HepG2 (cell line): ENCODE results near the gene RRAD. TPM values are rescaled to one million over a fixed set of nuclear protein-coding genes. Genes with fewer than 3 reads are reported as not detected.
A peak's percentile ranks its signal among the peaks of the same experiment; 100 is the strongest.

Source experiments
- EZH2 ChIP-seq: conservative IDR thresholded peaks from 2 replicates; pipeline ENCODE4 v1.6.1; 2012; ENCODE audit warnings: mild to moderate bottlenecking, low read depth, low read length, moderate library complexity
- FOXA3 ChIP-seq: IDR thresholded peaks from 2 replicates; pipeline ENCODE4 v1.6.1; 2016; ENCODE audit warnings: missing genetic modification reagents, missing compliant biosample characterization
- FOXK2 ChIP-seq: fragments of 450-650 bp; IDR thresholded peaks from 2 replicates; pipeline ENCODE4 v1.6.1; 2016
- GABPB1 ChIP-seq: IDR thresholded peaks from 2 replicates; pipeline ENCODE4 v1.6.1; 2016; ENCODE audit warnings: mild to moderate bottlenecking, missing genetic modification reagents, moderate library complexity, missing compliant biosample characterization
- GPBP1L1 ChIP-seq: sonication (generic); formaldehyde crosslinking; IDR thresholded peaks from 2 replicates; pipeline ENCODE4 v1.5.0; 2020; ENCODE audit warnings: mild to moderate bottlenecking, missing genetic modification reagents
- HBP1 ChIP-seq: IDR thresholded peaks from 2 replicates; pipeline ENCODE4 v1.6.1; 2016; ENCODE audit warnings: low read depth, control low read depth
- HIC2 ChIP-seq: sonication (generic); formaldehyde crosslinking; IDR thresholded peaks from 2 replicates; pipeline ENCODE4 v1.9.0; 2022; ENCODE audit warnings: low read depth, missing genetic modification reagents
- HOXA3 ChIP-seq: sonication (generic); formaldehyde crosslinking; IDR thresholded peaks from 2 replicates; pipeline ENCODE4 v1.5.0; 2020; ENCODE audit warnings: missing genetic modification reagents
- KDM2A ChIP-seq: sonication (generic); formaldehyde crosslinking; IDR thresholded peaks from 2 replicates; pipeline ENCODE4 v1.4.0; 2020; ENCODE audit warnings: low read depth, missing genetic modification reagents, borderline replicate concordance
- KLF12 ChIP-seq: sonication (generic); formaldehyde crosslinking; IDR thresholded peaks from 2 replicates; pipeline ENCODE4 v1.4.0; 2020; ENCODE audit warnings: missing genetic modification reagents, borderline replicate concordance
- MIER2 ChIP-seq: IDR thresholded peaks from 2 replicates; pipeline ENCODE4 v1.6.1; 2016; ENCODE audit warnings: missing biosample characterization, missing genetic modification reagents
- MIER3 ChIP-seq: IDR thresholded peaks from 2 replicates; pipeline ENCODE4 v1.6.1; 2016; ENCODE audit warnings: missing compliant biosample characterization, borderline replicate concordance
- MYPOP ChIP-seq: sonication (generic); formaldehyde crosslinking; IDR thresholded peaks from 2 replicates; pipeline ENCODE4 v1.8.1; 2023; ENCODE audit warnings: mild to moderate bottlenecking, moderate library complexity, missing genetic modification reagents
- NCOA5 ChIP-seq: sonication (generic); formaldehyde crosslinking; IDR thresholded peaks from 2 replicates; pipeline ENCODE4 v1.4.0; 2020; ENCODE audit warnings: missing genetic modification reagents
- NR0B2 ChIP-seq: sonication (generic); formaldehyde crosslinking; IDR thresholded peaks from 2 replicates; pipeline ENCODE4 v1.4.0; 2020; ENCODE audit warnings: mild to moderate bottlenecking, missing genetic modification reagents
- RFX3 ChIP-seq: IDR thresholded peaks from 2 replicates; pipeline ENCODE4 v1.6.1; 2016; ENCODE audit warnings: missing biosample characterization, missing genetic modification reagents
- TFDP1 ChIP-seq: IDR thresholded peaks from 2 replicates; pipeline ENCODE4 v1.6.1; 2016; ENCODE audit warnings: missing compliant biosample characterization, missing genetic modification reagents, borderline replicate concordance
- THYN1 ChIP-seq: sonication (generic); formaldehyde crosslinking; IDR thresholded peaks from 2 replicates; pipeline ENCODE4 v1.8.1; 2023; ENCODE audit warnings: low read depth, mild to moderate bottlenecking, moderate library complexity, missing genetic modification reagents, borderline replicate concordance
- ZIK1 ChIP-seq: sonication (generic); formaldehyde crosslinking; IDR thresholded peaks from 2 replicates; pipeline ENCODE4 v1.5.0; 2020; ENCODE audit warnings: mild to moderate bottlenecking, low read depth, missing genetic modification reagents, borderline replicate concordance
- ZNF205 ChIP-seq: IDR thresholded peaks from 2 replicates; pipeline ENCODE4 v1.6.1; 2018; ENCODE audit warnings: missing biosample characterization, missing genetic modification reagents
- ZNF292 ChIP-seq: sonication (generic); formaldehyde crosslinking; IDR thresholded peaks from 2 replicates; pipeline ENCODE4 v1.8.1; 2022; ENCODE audit warnings: mild to moderate bottlenecking, low read depth, missing genetic modification reagents, borderline replicate concordance
- ZNF510 ChIP-seq: sonication (generic); formaldehyde crosslinking; IDR thresholded peaks from 2 replicates; pipeline ENCODE4 v1.4.0; 2020; ENCODE audit warnings: low read depth, mild to moderate bottlenecking, missing genetic modification reagents
- ZNF615 ChIP-seq: sonication (generic); formaldehyde crosslinking; IDR thresholded peaks from 2 replicates; pipeline ENCODE4 v1.5.0; 2020; ENCODE audit warnings: mild to moderate bottlenecking, missing genetic modification reagents, borderline replicate concordance
- polyA plus RNA-seq, 8 experiments: library from polyadenylated mRNA; depleted of rRNA in 3 of 8; stranded (reverse) in 7 of 8; unstranded in 1 of 8; fragments of >200 nt; fragmentation: Illumina TruSeq in 4 of 8; extraction: Trizol in 4 of 8; gene quantifications; 2 replicates each; pipeline versions ENCODE4 v1.2.1 to v1.2.3, GENCODE V29; 2011 to 2016; ENCODE audit warnings: low read depth in 4 of 8, missing spikeins in 1 of 8, mixed read lengths in 1 of 8; ENCODE audit not compliant: insufficient read depth in 1 of 8
- total RNA-seq, 5 experiments: library from RNA; depleted of rRNA; stranded (reverse); fragments of >200 nt; fragmentation: Illumina TruSeq; extraction: Trizol; gene quantifications; 2 replicates each; pipeline ENCODE4 v1.2.3, GENCODE V29; 2016; ENCODE audit warnings: low read depth in 1 of 5

The RRAD gene
- total and polyA plus RNA-seq, 2 of the 13 experiments (the other 11 are each of a cell fraction or from before 2014, with no cell fraction given): 0.80 to 1.1 TPM

GRCh38 chr16:66924527-66925321, 611 bp downstream of the RRAD start (continued):
- TF ChIP-seq ZNF615 (CRISPR knock-in tag): no peak
- TF ChIP-seq ZNF205: 0 out of 2 replicates have a peak, but pooled peaks have one; percentile 30
- TF ChIP-seq ZNF292 (CRISPR knock-in tag): 0 out of 2 replicates have a peak, but pooled peaks have one; percentile 20
- no peak for TF ChIP-seq RFX3 (CRISPR knock-in tag)
- no peak for TF ChIP-seq TFDP1 (CRISPR knock-in tag)
- TF ChIP-seq THYN1 (CRISPR knock-in tag): no peak
- TF ChIP-seq NR0B2: no peak
- no peak for TF ChIP-seq MYPOP (CRISPR knock-in tag)
- no peak for TF ChIP-seq MIER2
- TF ChIP-seq FOXK2: no peak
- TF ChIP-seq GABPB1 (CRISPR knock-in tag): peak; percentile 53; the same call in 1 of the 2 replicates
- TF ChIP-seq ZIK1 (CRISPR knock-in tag): peak; percentile 70; the same call in 1 of the 2 replicates
- TF ChIP-seq EZH2: no peak
- no peak for TF ChIP-seq NCOA5 (CRISPR knock-in tag)
- TF ChIP-seq ZNF510 (CRISPR knock-in tag): no peak
- no peak for TF ChIP-seq HIC2 (CRISPR knock-in tag)
- TF ChIP-seq GPBP1L1 (CRISPR knock-in tag): no peak
- peak; percentile 70; the same call in 1 of the 2 replicates for TF ChIP-seq KLF12 (CRISPR knock-in tag)
- no peak for TF ChIP-seq MIER3 (CRISPR knock-in tag)
- TF ChIP-seq HOXA3 (CRISPR knock-in tag): peak; percentile 64
- TF ChIP-seq FOXA3 (CRISPR knock-in tag): no peak
- TF ChIP-seq KDM2A (CRISPR knock-in tag): peak; percentile 59
- TF ChIP-seq HBP1 (CRISPR knock-in tag): no peak
